B cell (primary cell): ENCODE measurements around the gene DSG3. TPM values are rescaled to one million over a fixed set of nuclear protein-coding genes. Genes with fewer than 3 reads are reported as not detected.

Source experiments
- ATAC-seq: fragments of 200-7000 bp; cut with Tn5 transposase; one replicate; pipeline ENCODE4 v1.10.0; 2021; ENCODE audit warnings: low read depth, mild to moderate bottlenecking, moderate number of reproducible peaks, moderate library complexity
- CTCF ChIA-PET: fragments of 350-600 bp; sonication (Branson Sonifier 250); formaldehyde crosslinking; loops from one replicate; lab custom pipeline; 2021; ENCODE audit warnings: antibody characterized with exemption, inconsistent platforms; lab: Charles Lee
- POLR2A ChIA-PET: fragments of 350-600 bp; sonication (Branson Sonifier 250); formaldehyde crosslinking; loops from one replicate; lab custom pipeline; 2021; ENCODE audit warnings: antibody characterized with exemption; lab: Charles Lee
- DNase-seq: peaks from one replicate; pipeline ENCODE4 v3.0.0; 2013
- H2AFZ ChIP-seq: 2 replicates; pipeline ENCODE4 v1.6.1; 2012; ENCODE audit warnings: mild to moderate bottlenecking, low read depth, low read length; ENCODE audit not compliant: insufficient read depth, poor library complexity, severe bottlenecking
- H3K27ac ChIP-seq, 2 donors: 1 replicate in 1 of 2; 2 replicates in 1 of 2; pipeline ENCODE4 v1.5.1; 2012 to 2013; ENCODE audit warnings: low read length in 2 of 2, mild to moderate bottlenecking in 2 of 2, moderate library complexity in 1 of 2
- H3K27me3 ChIP-seq, 4 experiments: fragments of 200-600 bp in 1 of 4; sonication (generic) in 1 of 4; replicated peaks in 1 of 4; 1 replicate in 2 of 4; 2 replicates in 2 of 4; pipeline versions ENCODE4 v1.6.1 to v1.7.0; 2013 to 2016; ENCODE audit warnings: low read length in 3 of 4, mild to moderate bottlenecking in 2 of 4, mixed read lengths in 1 of 4, moderate library complexity in 1 of 4; ENCODE audit not compliant: insufficient read depth in 4 of 4, control insufficient read depth in 3 of 4; ENCODE audit errors: control extremely low read depth in 1 of 4
- H3K36me3 ChIP-seq, 2 experiments: replicated peaks in 1 of 2; 1 replicate in 1 of 2; 2 replicates in 1 of 2; pipeline versions ENCODE4 v1.6.1 to v1.7.1; 2013; ENCODE audit warnings: low read length in 1 of 2; ENCODE audit not compliant: insufficient read depth in 2 of 2, control insufficient read depth in 1 of 2; ENCODE audit errors: control extremely low read depth in 1 of 2, extremely low read depth in 1 of 2
- H3K4me1 ChIP-seq, 2 donors: fragments of 200-600 bp in 1 of 2; sonication (generic) in 1 of 2; 1 replicate in 1 of 2; 2 replicates in 1 of 2; pipeline versions ENCODE4 v1.5.1 to v1.6.1; 2013 to 2017; ENCODE audit warnings: low read length in 2 of 2; ENCODE audit not compliant: control insufficient read depth in 2 of 2, insufficient read depth in 2 of 2
- H3K4me2 ChIP-seq: replicated peaks from 2 replicates; pipeline ENCODE3; 2012; ENCODE audit warnings: mild to moderate bottlenecking, low read depth, low read length; ENCODE audit not compliant: poor library complexity, severe bottlenecking
- H3K4me3 ChIP-seq, 5 experiments: fragments of 200-600 bp in 1 of 5; sonication (generic) in 1 of 5; 1 replicate in 3 of 5; 2 replicates in 2 of 5; pipeline versions ENCODE4 v1.5.1 to v1.7.0; 2011 to 2016; ENCODE audit warnings: low read length in 4 of 5, mild to moderate bottlenecking in 4 of 5, low read depth in 2 of 5, control low read depth in 1 of 5, moderate library complexity in 1 of 5; ENCODE audit not compliant: insufficient read depth in 1 of 5; ENCODE audit errors: control extremely low read depth in 1 of 5, extremely low read depth in 1 of 5
- H3K79me2 ChIP-seq: fragments of 200-600 bp; sonication (generic); one replicate; pipeline ENCODE4 v1.6.0; 2016; ENCODE audit warnings: low read length; ENCODE audit not compliant: control insufficient read depth, insufficient read depth
- H3K9ac ChIP-seq: fragments of 200-600 bp; sonication (generic); 2 replicates; pipeline ENCODE4 v1.6.1; 2017; ENCODE audit warnings: mild to moderate bottlenecking, low read length, moderate library complexity
- H3K9me3 ChIP-seq, 3 donors: one replicate each; pipeline versions ENCODE4 v1.6.1 to v1.7.1; 2013; ENCODE audit warnings: low read length in 2 of 3; ENCODE audit not compliant: control insufficient read depth in 2 of 3, insufficient read depth in 1 of 3; ENCODE audit errors: control extremely low read depth in 1 of 3
- H4K20me1 ChIP-seq: 2 replicates; pipeline ENCODE4 v1.6.0; 2012; ENCODE audit warnings: mild to moderate bottlenecking, low read length; ENCODE audit not compliant: insufficient read depth, control insufficient read depth, poor library complexity, severe bottlenecking
- H3K27ac Mint-ChIP-seq: one replicate; pipeline ENCODE4 v1.8.0; 2021; ENCODE audit warnings: mixed read lengths
- H3K27me3 Mint-ChIP-seq: one replicate; pipeline ENCODE4 v1.8.0; 2021; ENCODE audit warnings: mixed read lengths
- H3K4me1 Mint-ChIP-seq: one replicate; pipeline ENCODE4 v1.8.0; 2021; ENCODE audit warnings: mixed read lengths
- H3K4me3 Mint-ChIP-seq: one replicate; pipeline ENCODE4 v1.8.0; 2021; ENCODE audit warnings: mixed read lengths
- H3K9me3 Mint-ChIP-seq: one replicate; pipeline ENCODE4 v1.8.0; 2022; ENCODE audit warnings: mixed read lengths; ENCODE audit not compliant: insufficient read depth
- EZH2 ChIP-seq: IDR thresholded peaks from 2 replicates; pipeline ENCODE4 v1.6.1; 2012; ENCODE audit warnings: borderline replicate concordance, low read depth, mild to moderate bottlenecking, moderate library complexity, low read length; ENCODE audit not compliant: insufficient read depth, poor library complexity, severe bottlenecking
- WGBS: methylation state at CpG from one replicate; pipeline ENCODE4 v1.1.5; 2013; ENCODE audit warnings: missing lambda C conversion rate; ENCODE audit not compliant: insufficient coverage; 5-methylcytosine and 5-hydroxymethylcytosine counted together
- intact Hi-C: fragments of 100-400 bp; cut with micrococcal nuclease; formaldehyde crosslinking; loops from one replicate; pipeline ENCODE4 v1.10.0; 2022
- polyA plus RNA-seq: library from polyadenylated mRNA; depleted of rRNA; stranded (reverse); fragments of >200 nt; gene quantifications from 2 replicates; pipeline ENCODE4 v1.2.3, GENCODE V29; 2012
- total RNA-seq, 2 donors: library from RNA; stranded (reverse); fragments of 120-200 nt in 1 of 2; gene quantifications; 1 replicate in 1 of 2; 2 replicates in 1 of 2; pipeline versions ENCODE4 v1.2.3 to v1.2.4, GENCODE V29; 2013 to 2022
- TF ChIP-seq, protein P1 (sequence below): fragments of 200-600 bp; IDR thresholded peaks from one replicate; pipeline ENCODE4 v1.8.0; 2022; ENCODE audit warnings: antibody characterized with exemption, mild to moderate bottlenecking

DSG3 gene
- total and polyA plus RNA-seq, 2 donors (not counting 1 experiment from before 2014, with no cell fraction given) = not detected

GRCh38 chr18:31429623-31430022 lies 17.9 kb upstream of the DSG3 start:
- H3K27ac ChIP-seq = no peak overlapping the region
- no peak for TF ChIP-seq EZH2
- TF ChIP-seq, protein P1, sequence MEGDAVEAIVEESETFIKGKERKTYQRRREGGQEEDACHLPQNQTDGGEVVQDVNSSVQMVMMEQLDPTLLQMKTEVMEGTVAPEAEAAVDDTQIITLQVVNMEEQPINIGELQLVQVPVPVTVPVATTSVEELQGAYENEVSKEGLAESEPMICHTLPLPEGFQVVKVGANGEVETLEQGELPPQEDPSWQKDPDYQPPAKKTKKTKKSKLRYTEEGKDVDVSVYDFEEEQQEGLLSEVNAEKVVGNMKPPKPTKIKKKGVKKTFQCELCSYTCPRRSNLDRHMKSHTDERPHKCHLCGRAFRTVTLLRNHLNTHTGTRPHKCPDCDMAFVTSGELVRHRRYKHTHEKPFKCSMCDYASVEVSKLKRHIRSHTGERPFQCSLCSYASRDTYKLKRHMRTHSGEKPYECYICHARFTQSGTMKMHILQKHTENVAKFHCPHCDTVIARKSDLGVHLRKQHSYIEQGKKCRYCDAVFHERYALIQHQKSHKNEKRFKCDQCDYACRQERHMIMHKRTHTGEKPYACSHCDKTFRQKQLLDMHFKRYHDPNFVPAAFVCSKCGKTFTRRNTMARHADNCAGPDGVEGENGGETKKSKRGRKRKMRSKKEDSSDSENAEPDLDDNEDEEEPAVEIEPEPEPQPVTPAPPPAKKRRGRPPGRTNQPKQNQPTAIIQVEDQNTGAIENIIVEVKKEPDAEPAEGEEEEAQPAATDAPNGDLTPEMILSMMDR = no peak
- CTCF ChIA-PET = no interaction called here

GRCh38 chr18:31430072-31430471 lies 17.5 kb upstream of the DSG3 start:
- Histone ChIP-seq H3K4me1 (no peaks in the 10 kb centered on the region), H3K9me3 (no peaks in the 10 kb centered on the region), H3K4me2 (no peak overlapping the region), H3K27ac (no peak overlapping the region), H3K9ac (no peak overlapping the region), H3K27me3 (no peaks in the 10 kb centered on the region), H3K79me2 (no peaks in the 10 kb centered on the region), H3K4me3 (no peak overlapping the region), H4K20me1 (no peaks in the 10 kb centered on the region), H3K36me3 (no peaks in the 10 kb centered on the region), H2AFZ (no peak overlapping the region)
- Mint-ChIP-seq H3K4me3 (no peak overlapping the region), H3K9me3 (peaks cover 2% of the 10 kb centered on the region), H3K27me3 (no peaks in the 10 kb centered on the region), H3K27ac (no peak overlapping the region), H3K4me1 (no peaks in the 10 kb centered on the region)
- ChIA-PET CTCF (no interaction called here), POLR2A (no interaction called here)
- TF ChIP-seq EZH2 = no peak
- TF ChIP-seq, protein P1 = no peak
- intact Hi-C loops = no loop called here
- ATAC-seq (no peak), DNase-seq (no peak)
- no CpG with 5 or more reads among the region's 4 CpGs for WGBS

More at GRCh38 chr18:31429623-31430022, 17.9 kb upstream of the DSG3 start:
- Histone ChIP-seq H3K4me1 (no peaks in the 10 kb centered on the region), H3K9me3 (no peaks in the 10 kb centered on the region), H2AFZ (no peak overlapping the region), H3K4me3 (no peak overlapping the region), H4K20me1 (no peaks in the 10 kb centered on the region), H3K36me3 (no peaks in the 10 kb centered on the region), H3K79me2 (no peaks in the 10 kb centered on the region), H3K4me2 (no peak overlapping the region), H3K27me3 (no peaks in the 10 kb centered on the region), H3K9ac (no peak overlapping the region)
- 100% methylated on average over 1 of the region's 2 CpGs for WGBS
- DNase-seq (no peak), ATAC-seq (no peak)
- Mint-ChIP-seq H3K27ac (no peak overlapping the region), H3K27me3 (no peaks in the 10 kb centered on the region), H3K4me3 (no peak overlapping the region), H3K9me3 (peaks cover 2% of the 10 kb centered on the region), H3K4me1 (no peaks in the 10 kb centered on the region)
- POLR2A ChIA-PET = no interaction called here
- intact Hi-C loops = no loop called here
